ENCODE results near the gene KCNJ6.
A peak's percentile ranks its signal among the peaks of the same experiment; 100 is the strongest.
"Not testable (repeated sequence)": the region's sequence is repeated elsewhere in the genome, so short reads cannot be mapped to it uniquely, and the experiment has no call there.

Gene KCNJ6

GRCh38 chr21:37770461-37770860 is 145.8 kb downstream of the KCNJ6 start:
- no peak for DNase-seq (ENCODE audit: low spot score)

GRCh38 chr21:37769656-37770055 is 146.6 kb downstream of the KCNJ6 start:
- DNase-seq (ENCODE audit: low spot score), result no peak

GRCh38 chr21:37767984-37768383 is 148.3 kb downstream of the KCNJ6 start:
- no peak for DNase-seq (ENCODE audit: low spot score)

GRCh38 chr21:37766129-37766528 is 150.1 kb downstream of the KCNJ6 start:
- DNase-seq (ENCODE audit: low spot score), result no peak

- DNase-seq (ENCODE audit: low spot score), result no peak
These were observed 150.9 kb downstream of the KCNJ6 start for GRCh38 chr21:37765221-37765900.

- DNase-seq (ENCODE audit: low spot score), result no peak
These were observed 151.6 kb downstream of the KCNJ6 start for GRCh38 chr21:37764691-37765090.

- DNase-seq (ENCODE audit: low spot score), result no peak
These were observed 153.0 kb downstream of the KCNJ6 start for GRCh38 chr21:37763298-37763697.

- DNase-seq (ENCODE audit: low spot score), result no peak
These were observed 153.7 kb downstream of the KCNJ6 start for GRCh38 chr21:37762606-37763005.

- DNase-seq (ENCODE audit: low spot score), result not testable (repeated sequence)
These were observed 154.9 kb downstream of the KCNJ6 start for GRCh38 chr21:37761406-37761805.

GRCh38 chr21:37759777-37760176 is 156.5 kb downstream of the KCNJ6 start:
- DNase-seq (ENCODE audit: low spot score), result no peak

- peak; percentile 52 for DNase-seq (ENCODE audit: low spot score)
These were observed 157.3 kb downstream of the KCNJ6 start for GRCh38 chr21:37758982-37759381.

GRCh38 chr21:37757606-37758376 is 158.5 kb downstream of the KCNJ6 start:
- peak; percentile 31 for DNase-seq (ENCODE audit: low spot score)

- no peak for DNase-seq (ENCODE audit: low spot score)
These were observed 163.1 kb downstream of the KCNJ6 start for GRCh38 chr21:37753122-37753599.

GRCh38 chr21:37751268-37751975 is 164.8 kb downstream of the KCNJ6 start:
- DNase-seq (ENCODE audit: low spot score), result peak; percentile 38

GRCh38 chr21:37749132-37749531 is 167.1 kb downstream of the KCNJ6 start:
- peak; percentile 18 for DNase-seq (ENCODE audit: low spot score)

- DNase-seq (ENCODE audit: low spot score), result no peak
These were observed 167.9 kb downstream of the KCNJ6 start for GRCh38 chr21:37748351-37748750.

GRCh38 chr21:37746849-37747248 is 169.4 kb downstream of the KCNJ6 start:
- DNase-seq (ENCODE audit: low spot score), result peak; percentile 18

- no peak for DNase-seq (ENCODE audit: low spot score)
These were observed 171.7 kb downstream of the KCNJ6 start for GRCh38 chr21:37744551-37744950.

GRCh38 chr21:37742532-37742931 is 173.7 kb downstream of the KCNJ6 start:
- DNase-seq (ENCODE audit: low spot score), result peak; percentile 28

- peak; percentile 1 for DNase-seq (ENCODE audit: low spot score)
These were observed 174.1 kb downstream of the KCNJ6 start for GRCh38 chr21:37742115-37742514.

- DNase-seq (ENCODE audit: low spot score), result peak; percentile 36
These were observed 178.3 kb downstream of the KCNJ6 start for GRCh38 chr21:37737996-37738395.

- DNase-seq (ENCODE audit: low spot score), result peak; percentile 2
These were observed 178.8 kb downstream of the KCNJ6 start for GRCh38 chr21:37737507-37737906.

GRCh38 chr21:37734846-37735245 is 181.4 kb downstream of the KCNJ6 start:
- DNase-seq (ENCODE audit: low spot score), result peak; percentile 11
